Fibroblast of gingiva (primary cell): ENCODE results near the gene LRBA.
A peak's percentile ranks its signal among the peaks of the same experiment; 100 is the strongest.

Source experiments
- DNase-seq: peaks from one replicate; pipeline ENCODE4 v3.0.0-alpha.2; 2011; ENCODE audit warnings: low read depth

LRBA gene

DNA sequence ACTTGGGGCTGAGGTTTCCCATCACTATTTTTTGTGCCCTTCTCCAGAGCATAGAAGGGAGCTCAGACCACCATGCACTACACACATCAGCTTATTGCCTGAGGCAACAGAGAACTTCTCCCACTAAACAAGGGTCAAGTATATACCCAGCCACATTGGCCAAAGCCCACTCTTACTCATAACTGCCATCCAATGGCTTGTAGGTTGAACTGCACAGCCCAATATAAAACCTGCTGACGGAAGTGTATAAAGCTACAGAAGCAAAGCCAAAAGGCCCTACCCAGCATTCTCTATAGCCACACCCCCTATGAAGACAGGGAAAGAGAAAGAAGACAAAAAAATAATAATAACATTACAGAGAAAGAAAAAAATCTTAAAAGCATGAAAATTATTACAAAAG lies 139.7 kb downstream of the LRBA start:
- no peak for DNase-seq

DNA sequence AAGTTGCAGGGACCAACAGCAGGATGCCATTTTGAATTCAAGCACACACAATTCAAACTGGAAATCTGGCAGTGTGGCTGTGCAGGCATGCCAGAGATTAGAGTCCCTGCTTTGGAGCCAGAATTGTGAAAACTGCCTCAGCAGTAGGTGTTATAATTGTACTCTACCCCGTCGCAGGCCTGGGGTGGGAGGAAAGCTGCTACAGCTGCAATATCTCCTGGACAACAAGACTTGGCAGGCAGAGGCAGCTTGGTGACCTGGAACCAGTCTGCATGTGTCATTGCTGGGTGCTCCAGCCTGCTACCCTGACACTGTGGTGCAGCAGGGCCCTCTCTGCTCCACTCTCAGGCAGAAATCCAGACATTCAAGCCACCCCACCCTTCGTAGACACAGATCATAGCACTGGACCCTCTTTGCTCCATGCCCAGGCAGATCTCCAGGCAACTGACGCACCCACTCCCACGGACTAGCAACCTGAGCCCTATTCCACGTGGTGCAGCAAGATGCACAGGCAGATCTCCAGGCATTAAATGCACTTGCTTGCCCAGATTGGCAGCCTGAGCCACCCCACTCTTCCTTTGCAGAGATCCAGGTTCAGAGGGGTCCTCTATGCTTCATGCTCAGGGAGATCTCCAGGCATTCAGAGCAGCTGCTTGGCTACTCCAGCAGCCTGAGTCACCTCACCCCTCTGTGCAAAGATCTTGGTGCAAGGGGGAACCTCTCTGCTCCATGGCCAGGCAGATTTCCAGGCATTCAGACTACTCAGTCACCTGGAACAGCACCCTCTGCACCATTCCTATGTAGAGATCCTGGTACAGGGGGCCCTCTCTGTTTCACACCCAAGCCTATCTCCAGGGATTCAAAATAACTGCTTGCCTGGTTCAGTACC lies 140.5 kb downstream of the LRBA start:
- no peak for DNase-seq

DNA sequence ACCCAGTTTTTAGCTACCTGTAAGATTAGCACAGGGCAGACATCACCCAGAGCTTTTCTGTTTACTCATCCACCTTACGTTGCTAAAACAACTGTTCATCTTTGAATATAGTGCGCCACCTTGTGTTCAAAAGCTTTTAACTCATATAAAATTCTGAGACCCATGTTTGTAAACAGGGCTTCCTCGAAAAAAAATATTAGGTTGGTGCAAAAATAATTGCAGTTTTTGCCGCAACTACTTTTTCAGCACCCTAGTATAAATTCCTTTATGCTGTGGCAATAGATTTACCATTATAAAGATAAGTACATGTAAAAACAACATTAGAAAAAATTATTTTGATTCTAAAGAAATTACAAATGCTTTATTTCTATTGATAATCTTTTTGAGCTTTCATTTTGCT lies 147.9 kb downstream of the LRBA start:
- peak; percentile 72 for DNase-seq

DNA sequence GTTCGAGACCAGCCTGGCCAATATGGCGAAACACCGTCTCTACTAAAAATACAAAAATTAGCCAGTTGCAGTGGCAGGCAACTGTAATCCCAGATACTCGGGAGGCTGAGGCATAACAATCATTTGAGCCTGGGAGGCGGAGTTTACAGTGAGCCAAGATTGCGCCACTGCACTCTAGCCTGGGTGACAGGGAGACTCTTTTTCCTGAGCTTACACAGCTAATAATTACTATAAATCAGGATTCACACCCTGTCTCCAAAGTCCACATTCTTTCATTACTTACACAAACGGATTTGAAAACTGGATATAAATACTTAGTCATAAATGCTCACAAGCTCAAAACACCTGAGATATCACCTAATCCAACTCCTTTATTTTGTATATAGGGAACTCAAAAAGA lies 151.6 kb downstream of the LRBA start:
- no peak for DNase-seq

DNA sequence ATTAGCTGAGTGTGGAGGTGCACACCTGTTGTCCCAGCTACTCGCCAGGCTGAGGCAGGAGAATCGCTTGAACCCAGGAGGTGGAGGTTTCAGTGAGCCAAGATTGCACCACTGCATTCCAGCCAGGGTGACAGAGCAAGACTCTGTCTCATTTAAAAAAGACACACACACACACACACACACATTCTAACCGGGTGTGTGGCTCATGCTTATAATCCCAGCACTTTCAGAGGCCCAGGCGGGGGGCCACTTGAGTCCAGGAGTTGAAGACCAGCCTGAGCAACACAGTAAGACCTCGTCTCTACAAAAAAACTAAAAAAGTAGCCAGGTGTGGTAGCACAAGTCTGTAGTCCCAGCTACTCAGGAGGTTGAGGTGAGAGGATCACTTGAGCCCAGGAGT lies 152.3 kb downstream of the LRBA start:
- no peak for DNase-seq

DNA sequence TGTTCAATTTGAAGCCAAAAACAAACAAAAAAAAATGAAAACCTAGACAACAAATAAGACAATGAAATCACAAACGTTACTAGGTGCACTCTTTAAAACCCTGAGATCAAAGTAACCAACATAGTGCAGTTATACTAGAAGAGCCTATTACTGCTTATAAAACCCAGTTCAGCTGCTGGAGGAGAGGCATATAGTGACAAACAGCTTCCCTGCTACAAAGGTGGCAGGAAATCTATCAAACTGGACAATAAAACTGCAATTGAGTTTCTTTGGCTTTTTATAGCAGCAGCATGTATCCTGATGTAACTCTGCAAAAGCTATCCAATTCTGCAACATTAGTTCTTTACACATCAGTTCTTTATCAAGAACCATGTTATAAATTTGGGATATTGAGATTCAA lies 155.6 kb downstream of the LRBA start:
- no peak for DNase-seq

DNA sequence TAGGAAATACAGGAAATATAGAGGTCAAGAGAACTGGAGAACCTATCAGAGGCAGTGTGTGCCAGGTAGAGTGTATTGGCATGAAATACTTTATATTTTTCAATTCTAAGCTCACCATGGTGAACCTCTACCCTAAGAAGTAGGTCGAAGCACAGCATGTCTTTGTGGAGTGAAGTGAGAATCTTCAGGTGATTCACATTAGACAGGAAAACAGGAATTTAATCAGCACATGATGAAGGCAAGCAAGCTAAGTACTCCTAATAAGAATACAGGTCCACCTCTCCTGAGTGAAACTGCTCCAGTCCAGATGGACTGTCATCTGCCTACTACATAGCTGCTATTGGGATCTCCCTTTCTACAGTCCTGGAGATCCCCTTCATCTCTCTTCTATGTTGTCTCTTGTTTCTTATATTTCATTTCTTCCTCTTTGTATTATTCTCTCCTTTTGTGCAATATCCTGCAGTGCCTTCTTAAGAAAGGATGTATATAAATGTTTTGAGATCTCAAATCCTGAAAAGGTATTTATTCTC lies 159.0 kb downstream of the LRBA start:
- DNase-seq, result no peak

DNA sequence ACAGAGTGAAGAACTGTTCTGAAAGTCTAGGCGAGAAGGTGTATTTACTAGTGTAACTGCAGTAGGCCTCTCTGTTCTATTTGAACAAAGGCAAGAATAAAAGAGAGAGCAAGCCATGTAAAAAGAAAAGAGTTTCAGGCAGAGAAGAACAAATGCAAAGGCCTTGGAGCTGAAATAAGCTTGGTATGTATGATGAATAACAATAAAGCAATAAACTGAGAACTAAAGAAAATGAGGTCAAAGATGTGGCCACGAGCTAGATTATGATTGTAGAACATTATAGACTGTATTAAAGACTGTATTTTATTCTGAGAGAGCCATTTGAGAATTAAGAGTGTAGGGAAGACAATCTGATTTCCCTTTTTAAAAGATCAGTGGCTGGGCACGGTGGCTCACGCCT lies 160.5 kb downstream of the LRBA start:
- DNase-seq, result no peak

DNA sequence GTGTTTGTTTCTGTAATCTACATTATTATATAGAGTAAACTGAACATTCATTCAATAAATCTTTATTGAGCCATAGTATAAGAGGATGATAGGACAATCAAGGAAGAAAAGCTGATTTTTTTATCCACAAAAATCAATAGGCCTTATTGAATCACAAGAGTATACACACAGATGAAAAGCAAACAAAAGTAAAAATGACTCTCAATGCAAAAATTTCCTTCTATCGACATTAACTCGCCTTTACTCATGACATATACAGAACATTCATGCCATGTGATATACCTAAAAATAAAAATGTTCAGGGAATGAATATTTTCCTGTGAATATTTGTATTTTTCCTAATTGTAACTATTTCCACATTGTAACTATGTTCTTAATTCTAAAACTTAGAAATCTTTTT lies 161.2 kb downstream of the LRBA start:
- no peak for DNase-seq

DNA sequence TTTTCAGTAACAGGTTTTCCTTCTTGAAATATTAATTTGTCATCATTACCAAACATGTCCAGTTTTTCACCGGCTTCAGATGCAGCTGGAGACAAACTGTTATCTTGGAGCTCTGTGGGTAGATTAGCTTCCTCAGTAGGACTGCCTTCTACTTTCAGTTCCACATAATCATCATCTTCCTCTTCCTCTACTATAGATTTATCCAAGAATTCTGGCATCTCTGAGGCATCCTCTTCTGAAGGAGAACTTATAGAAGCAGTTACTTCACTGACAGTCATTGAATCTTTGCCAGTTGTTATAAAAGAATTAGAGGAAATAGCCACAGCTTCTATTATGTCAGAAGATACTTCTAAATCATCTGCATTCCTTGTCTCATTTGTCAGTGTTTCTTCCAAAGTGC lies 162.9 kb downstream of the LRBA start:
- no peak for DNase-seq

DNA sequence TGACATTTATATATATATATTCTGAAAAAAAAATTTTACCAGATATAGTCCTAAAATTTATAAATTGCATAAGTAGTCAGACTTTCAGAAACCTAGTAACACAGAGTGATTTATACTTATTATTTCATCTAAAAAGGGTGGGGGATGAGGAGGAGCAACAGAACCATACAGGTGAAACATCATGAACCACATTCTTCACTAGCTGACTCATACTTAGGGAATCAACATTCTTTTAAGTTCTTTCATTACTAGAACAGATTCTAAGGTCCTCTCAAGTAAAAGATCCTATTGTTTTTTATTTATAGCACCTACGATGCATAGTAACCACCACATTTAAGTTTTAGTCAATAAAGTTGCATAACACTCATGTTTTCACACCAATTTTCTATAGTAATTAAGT lies 166.1 kb downstream of the LRBA start:
- DNase-seq, result no peak

DNA sequence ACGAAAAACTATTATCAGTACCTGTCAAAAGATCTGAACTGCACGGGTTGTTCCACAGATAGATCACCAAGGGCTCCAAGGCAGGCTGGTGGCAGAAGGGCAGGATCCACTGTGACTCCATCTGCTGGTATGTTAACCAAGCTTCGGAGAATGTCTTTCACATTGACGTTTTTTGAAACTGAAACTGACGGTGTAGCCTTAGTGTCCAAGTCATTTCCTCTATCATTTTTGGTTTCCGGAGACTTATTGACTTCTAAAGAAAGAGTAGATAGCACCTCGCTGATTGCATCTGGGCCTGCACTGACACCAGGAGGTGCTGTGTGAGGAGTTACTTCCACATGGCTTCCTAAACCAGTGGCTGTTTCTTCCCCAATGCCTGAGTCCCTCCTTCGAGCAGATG lies 186.9 kb downstream of the LRBA start:
- no peak for DNase-seq

DNA sequence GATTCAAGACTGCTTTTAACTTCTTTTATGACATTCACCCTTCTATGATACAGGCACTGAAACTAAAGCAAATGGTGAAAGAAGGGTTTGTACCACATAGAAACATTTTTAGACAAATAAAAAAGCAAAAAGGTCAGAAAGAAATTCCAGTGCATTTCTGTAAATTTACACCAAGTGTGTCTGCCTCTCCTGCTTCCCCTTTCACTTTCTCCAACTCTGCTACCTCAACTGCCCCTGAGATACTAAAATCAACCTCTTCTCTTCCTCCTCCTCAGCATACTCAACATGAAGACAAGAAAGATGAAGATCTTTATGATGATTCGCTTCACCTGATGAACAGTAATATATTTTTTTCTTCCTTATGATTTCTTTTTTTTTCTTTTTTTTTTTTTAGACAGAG lies 187.9 kb downstream of the LRBA start:
- no peak for DNase-seq

DNA sequence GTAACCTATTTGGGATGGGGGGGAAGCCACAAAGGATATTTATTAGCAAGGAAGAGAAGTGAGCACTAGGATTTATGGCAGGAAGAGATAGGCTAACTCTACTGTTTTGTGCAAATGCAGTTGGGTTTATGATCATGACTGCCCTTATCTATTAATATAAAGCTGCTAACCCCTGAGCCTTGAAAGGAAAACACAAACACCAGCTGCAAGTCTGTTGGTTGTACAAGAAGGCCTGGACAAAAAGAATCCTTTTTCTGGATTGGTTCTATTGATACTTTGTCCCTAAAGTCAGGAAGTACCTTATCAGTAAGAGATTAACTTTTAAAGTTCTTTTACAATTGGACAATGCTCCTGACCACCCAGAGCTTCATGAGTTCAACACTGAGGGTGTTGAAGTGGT lies 188.8 kb downstream of the LRBA start:
- no peak for DNase-seq

DNA sequence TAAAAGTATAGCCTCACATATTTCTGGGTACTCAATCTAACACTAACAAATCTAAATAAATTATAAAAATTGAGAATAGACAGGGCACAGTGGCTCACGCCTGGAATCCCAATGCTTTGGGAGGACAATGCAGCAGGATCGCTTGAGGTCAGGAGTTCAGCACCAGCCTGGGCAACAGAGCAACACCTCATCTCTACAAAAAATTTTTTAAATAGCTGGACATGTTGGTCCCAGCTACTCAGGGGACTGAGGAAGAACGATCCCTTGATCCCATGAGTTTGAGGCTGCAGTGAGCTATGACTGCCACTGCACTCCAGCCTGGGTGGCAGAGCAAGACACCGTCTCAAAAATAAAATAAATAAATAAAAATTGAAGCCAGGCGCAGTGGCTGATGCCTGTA lies 192.7 kb downstream of the LRBA start:
- DNase-seq, result no peak

DNA sequence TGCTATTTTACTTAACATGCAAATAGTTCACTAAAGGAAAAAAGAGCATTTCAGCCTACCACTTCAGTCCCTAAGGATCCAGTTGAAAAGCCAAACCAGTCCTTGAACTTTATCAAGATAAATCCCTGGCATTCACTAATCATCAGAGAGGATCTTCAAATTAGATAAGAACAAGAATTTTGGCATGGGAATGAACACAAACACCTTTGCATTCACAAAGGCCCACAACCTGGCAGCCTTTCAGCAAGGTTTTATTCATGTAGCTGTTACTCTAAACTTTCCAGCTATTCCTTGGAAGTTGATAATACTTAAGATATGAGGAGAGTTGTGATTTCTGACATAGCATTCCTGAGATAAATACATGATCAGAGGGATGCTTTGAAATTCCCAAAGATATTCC lies 193.4 kb downstream of the LRBA start:
- no peak for DNase-seq

DNA sequence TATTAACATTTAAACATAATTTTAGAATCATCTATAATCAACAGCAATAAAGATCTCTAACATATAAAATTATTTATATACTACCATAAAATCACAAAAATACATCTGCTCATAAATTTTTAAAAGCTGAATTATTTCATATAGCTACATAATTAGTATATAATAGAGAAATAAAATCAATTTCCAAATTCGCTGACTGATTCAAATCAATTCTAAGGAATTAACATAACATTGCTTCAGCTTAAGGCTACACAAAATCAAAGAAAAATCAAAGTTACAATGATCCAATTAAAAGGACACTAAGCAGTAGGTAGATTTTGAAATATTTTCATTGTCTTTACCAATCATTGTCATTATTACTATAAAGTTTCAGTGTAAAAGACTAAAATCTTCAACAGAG lies 194.7 kb downstream of the LRBA start:
- DNase-seq, result no peak

DNA sequence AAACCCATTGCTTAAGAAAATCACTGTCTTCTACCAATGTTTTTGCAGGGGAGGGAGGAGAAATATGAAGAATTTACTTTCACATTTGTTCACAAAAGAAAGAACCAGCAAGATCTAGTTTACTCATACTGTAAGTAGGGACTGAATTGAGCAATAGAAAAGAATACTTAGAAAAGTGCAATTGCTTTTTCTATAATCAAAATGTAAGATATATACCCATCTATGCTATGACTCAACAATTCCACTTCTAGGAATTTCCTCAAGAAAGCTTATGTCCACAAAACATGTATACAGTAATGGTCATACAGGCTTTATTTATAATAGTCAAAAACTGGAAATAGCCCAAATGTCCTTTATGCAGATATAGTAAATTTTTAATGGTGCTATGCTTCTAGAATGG lies 196.4 kb downstream of the LRBA start:
- DNase-seq, result peak; percentile 73

DNA sequence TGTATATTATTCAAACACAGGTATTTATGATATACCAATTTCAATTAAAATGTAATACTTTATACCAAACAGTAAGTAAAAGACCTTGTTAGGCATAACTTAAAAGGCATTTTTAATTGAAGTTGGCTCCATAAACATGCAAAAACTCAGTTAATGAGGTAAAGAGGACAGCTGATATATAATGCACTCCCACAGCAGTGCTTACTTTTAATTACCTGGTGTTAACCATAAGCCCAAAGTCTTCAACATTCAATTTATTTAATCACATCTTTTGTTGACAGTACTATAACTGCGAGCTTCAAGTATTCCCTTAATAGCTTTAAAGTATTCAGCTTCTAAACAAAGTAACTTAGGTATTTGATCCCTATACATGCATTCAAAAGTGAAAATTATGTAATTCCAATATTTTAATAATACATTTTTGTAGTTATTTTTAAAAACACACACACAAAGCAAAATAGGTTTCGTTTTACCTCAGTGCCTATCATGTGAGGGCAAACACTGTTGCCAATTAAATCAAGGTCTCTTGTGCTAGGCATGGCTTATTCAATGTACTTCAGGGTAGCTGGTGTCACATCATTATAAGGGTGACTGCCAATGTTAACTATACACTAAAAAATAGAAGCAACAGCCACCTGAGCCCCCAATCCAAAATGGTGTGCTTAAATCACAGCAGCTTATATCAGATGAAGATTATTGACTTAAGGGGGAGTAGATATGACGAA lies 197.1 kb downstream of the LRBA start:
- no peak for DNase-seq

DNA sequence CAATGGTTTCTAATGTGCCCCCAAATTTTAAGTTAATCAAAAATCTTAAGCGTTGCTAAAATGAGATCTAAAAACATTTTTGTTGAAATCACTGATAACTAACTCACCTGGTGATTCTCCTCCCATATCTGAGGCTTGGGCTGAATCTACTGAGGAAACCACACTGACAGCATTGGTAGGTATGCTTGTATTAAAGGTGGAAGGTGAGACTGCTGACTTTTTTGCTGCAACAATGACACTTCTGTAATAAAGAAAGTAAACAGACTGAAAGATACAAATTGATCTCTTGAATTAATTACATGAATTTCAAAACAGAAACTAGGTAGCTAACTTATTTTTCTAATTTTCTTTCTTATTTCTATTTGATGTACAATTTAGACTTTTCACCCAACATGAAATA lies 198.1 kb downstream of the LRBA start:
- no peak for DNase-seq

DNA sequence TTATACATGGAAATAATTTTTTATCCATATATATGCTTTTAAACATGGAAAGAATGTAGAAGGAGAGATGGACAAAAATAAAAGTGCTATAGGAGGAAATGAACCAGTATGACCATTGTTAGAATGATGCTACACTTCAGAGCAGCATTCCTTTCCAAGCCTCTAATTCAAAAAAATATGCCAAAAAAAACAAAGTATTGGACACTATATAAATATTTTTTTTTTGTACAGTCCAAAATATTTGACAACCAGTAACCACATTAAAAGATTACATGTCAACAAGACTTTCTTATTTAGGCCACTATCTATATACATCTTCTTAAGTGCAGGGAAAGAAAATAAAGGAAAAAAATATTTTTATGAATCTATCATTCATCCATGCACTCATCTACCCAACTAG lies 198.6 kb downstream of the LRBA start:
- DNase-seq, result peak; percentile 7

DNA sequence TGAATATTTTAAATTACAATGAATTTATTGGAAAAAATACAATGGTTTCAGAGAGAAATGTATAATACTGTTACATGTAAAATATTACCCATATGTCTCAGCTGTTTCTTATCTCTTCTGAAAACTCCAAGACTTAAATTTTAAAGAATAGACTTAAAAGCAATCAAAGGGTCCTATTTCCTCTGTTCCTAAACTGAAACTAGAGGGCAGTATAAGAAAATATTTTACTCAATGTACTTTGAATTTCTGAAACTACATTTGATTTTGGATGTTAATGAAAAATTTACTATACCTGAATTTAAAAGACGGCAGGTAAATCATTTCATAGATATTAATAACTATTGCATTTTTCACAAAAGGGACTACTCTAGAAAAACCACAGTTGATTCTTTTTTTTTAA lies 200.2 kb downstream of the LRBA start:
- no peak for DNase-seq
